ENCODE results near the gene KIFC3. TPM values are rescaled to one million over a fixed set of nuclear protein-coding genes. Genes with fewer than 3 reads are reported as not detected.
"Not testable (repeated sequence)": the region's sequence is repeated elsewhere in the genome, so short reads cannot be mapped to it uniquely, and the experiment has no call there.

KIFC3 gene
- total RNA-seq, 1 donor = 40.5 TPM

GRCh38 chr16:57783116-57783515 lies 19.2 kb downstream of the KIFC3 start:
- peaks cover 12% of the 10 kb centered on the region for H3K79me2 ChIP-seq (ENCODE audit: insufficient read depth, low read length)
- H4K20me1 ChIP-seq (ENCODE audit: insufficient read depth, low read length) = peaks cover 2% of the 10 kb centered on the region
- H3K4me3 ChIP-seq (ENCODE audit: insufficient read depth, low read length) = no peak overlapping the region
- DNase-seq (ENCODE audit: insufficient read length, low spot score, missing footprints) = no peak
- TF ChIP-seq CTCF (IDR thresholded peaks at IDR 0.05; ENCODE audit: extremely low read depth, low read depth, low read length) = no peak
- peaks cover 25% of the 10 kb centered on the region for H3K36me3 ChIP-seq (ENCODE audit: insufficient read depth, low read length)
- H3K27me3 ChIP-seq (ENCODE audit: insufficient read depth, low read length) = no peaks in the 10 kb centered on the region
- peaks cover 9% of the 10 kb centered on the region for H3K4me1 ChIP-seq (ENCODE audit: insufficient read depth, low read length)
- H3K4me2 ChIP-seq (ENCODE audit: insufficient read depth, low read length) = no peak overlapping the region
- peak overlapping the region; percentile 43 for H3K27ac ChIP-seq (ENCODE audit: low read depth, low read length)
- H2AFZ ChIP-seq (ENCODE audit: low read length) = no peak overlapping the region
- no peaks in the 10 kb centered on the region for H3K9me3 ChIP-seq (ENCODE audit: low read depth, low read length)

GRCh38 chr16:57782607-57783055 lies 19.7 kb downstream of the KIFC3 start:
- H4K20me1 ChIP-seq (ENCODE audit: insufficient read depth, low read length); H3K27me3 ChIP-seq (ENCODE audit: insufficient read depth, low read length); H3K4me3 ChIP-seq (ENCODE audit: insufficient read depth, low read length); H3K4me2 ChIP-seq (ENCODE audit: insufficient read depth, low read length); H3K4me1 ChIP-seq (ENCODE audit: insufficient read depth, low read length); H2AFZ ChIP-seq (ENCODE audit: low read length); H3K9me3 ChIP-seq (ENCODE audit: low read depth, low read length); DNase-seq (ENCODE audit: insufficient read length, low spot score, missing footprints): not testable (repeated sequence)
- H3K27ac ChIP-seq (ENCODE audit: low read depth, low read length) = peak overlapping the region; percentile 43
- peaks cover 23% of the 10 kb centered on the region for H3K36me3 ChIP-seq (ENCODE audit: insufficient read depth, low read length)
- H3K79me2 ChIP-seq (ENCODE audit: insufficient read depth, low read length) = peaks cover 12% of the 10 kb centered on the region

- Histone ChIP-seq H3K27me3 (ENCODE audit: insufficient read depth, low read length) (no peaks in the 10 kb centered on the region), H3K9me3 (ENCODE audit: low read depth, low read length) (no peaks in the 10 kb centered on the region), H3K79me2 (ENCODE audit: insufficient read depth, low read length) (peaks cover 12% of the 10 kb centered on the region), H3K27ac (ENCODE audit: low read depth, low read length) (peak overlapping the region; percentile 43), H2AFZ (ENCODE audit: low read length) (no peak overlapping the region), H3K4me2 (ENCODE audit: insufficient read depth, low read length) (no peak overlapping the region), H3K4me3 (ENCODE audit: insufficient read depth, low read length) (no peak overlapping the region), H4K20me1 (ENCODE audit: insufficient read depth, low read length) (peaks cover 2% of the 10 kb centered on the region), H3K36me3 (ENCODE audit: insufficient read depth, low read length) (peaks cover 19% of the 10 kb centered on the region), H3K4me1 (ENCODE audit: insufficient read depth, low read length) (peaks cover 9% of the 10 kb centered on the region)
- TF ChIP-seq CTCF (IDR thresholded peaks at IDR 0.05; ENCODE audit: extremely low read depth, low read depth, low read length) = no peak
- peak; percentile 96 for DNase-seq (ENCODE audit: insufficient read length, low spot score, missing footprints)
Observed at GRCh38 chr16:57781741-57782606, 20.3 kb downstream of the KIFC3 start.

GRCh38 chr16:57781349-57781740 lies 20.9 kb downstream of the KIFC3 start:
- no peak overlapping the region for H3K4me2 ChIP-seq (ENCODE audit: insufficient read depth, low read length)
- H3K4me3 ChIP-seq (ENCODE audit: insufficient read depth, low read length) = no peak overlapping the region
- DNase-seq (ENCODE audit: insufficient read length, low spot score, missing footprints) = no peak
- H3K27me3 ChIP-seq (ENCODE audit: insufficient read depth, low read length) = no peaks in the 10 kb centered on the region
- H3K27ac ChIP-seq (ENCODE audit: low read depth, low read length) = peak overlapping the region; percentile 43
- H3K9me3 ChIP-seq (ENCODE audit: low read depth, low read length) = no peaks in the 10 kb centered on the region
- H2AFZ ChIP-seq (ENCODE audit: low read length) = no peak overlapping the region
- H3K79me2 ChIP-seq (ENCODE audit: insufficient read depth, low read length) = peaks cover 14% of the 10 kb centered on the region
- H3K4me1 ChIP-seq (ENCODE audit: insufficient read depth, low read length) = peaks cover 9% of the 10 kb centered on the region
- H3K36me3 ChIP-seq (ENCODE audit: insufficient read depth, low read length) = peaks cover 19% of the 10 kb centered on the region
- no peak for TF ChIP-seq CTCF (IDR thresholded peaks at IDR 0.05; ENCODE audit: extremely low read depth, low read depth, low read length)
- peaks cover 2% of the 10 kb centered on the region for H4K20me1 ChIP-seq (ENCODE audit: insufficient read depth, low read length)

- H3K4me1 ChIP-seq (ENCODE audit: insufficient read depth, low read length); H3K9me3 ChIP-seq (ENCODE audit: low read depth, low read length); H3K4me2 ChIP-seq (ENCODE audit: insufficient read depth, low read length); H3K27me3 ChIP-seq (ENCODE audit: insufficient read depth, low read length); H3K4me3 ChIP-seq (ENCODE audit: insufficient read depth, low read length); DNase-seq (ENCODE audit: insufficient read length, low spot score, missing footprints); H4K20me1 ChIP-seq (ENCODE audit: insufficient read depth, low read length); H3K27ac ChIP-seq (ENCODE audit: low read depth, low read length); H2AFZ ChIP-seq (ENCODE audit: low read length): not testable (repeated sequence)
- peaks cover 14% of the 10 kb centered on the region for H3K79me2 ChIP-seq (ENCODE audit: insufficient read depth, low read length)
- H3K36me3 ChIP-seq (ENCODE audit: insufficient read depth, low read length) = peaks cover 23% of the 10 kb centered on the region
Observed at GRCh38 chr16:57779836-57780235, 22.5 kb downstream of the KIFC3 start.

Data from osteoblast (primary cell).